K562 (cell line): ENCODE data around the gene CTDNEP1. TPM values are rescaled to one million over a fixed set of nuclear protein-coding genes. Genes with fewer than 3 reads are reported as not detected.

Source experiments
- ARNT ChIP-seq, 2 experiments: fragments of 450-650 bp; IDR thresholded peaks; 2 replicates each; pipeline ENCODE4 v1.6.1; 2016; ENCODE audit warnings: mild to moderate bottlenecking in 1 of 2
- BRD4 ChIP-seq: fragments of 200-600 bp; sonication (generic); IDR thresholded peaks from 2 replicates; pipeline ENCODE4 v1.6.1; 2017; ENCODE audit warnings: inconsistent platforms
- CREBBP ChIP-seq: IDR thresholded peaks from one replicate; pipeline ENCODE4 v1.6.1; 2012; ENCODE audit warnings: low read depth, mild to moderate bottlenecking, control low read depth, inconsistent platforms, low read length
- FIP1L1 ChIP-seq: fragments of 200-400 bp; formaldehyde crosslinking; IDR thresholded peaks from 2 replicates; pipeline ENCODE4 v1.6.1; 2018; ENCODE audit warnings: mild to moderate bottlenecking, low read depth, low read length; ENCODE audit not compliant: poor library complexity, severe bottlenecking
- FOS ChIP-seq: IDR thresholded peaks from 3 replicates; pipeline ENCODE4 v1.6.1; 2011; ENCODE audit not compliant: insufficient read length; ENCODE audit errors: extremely low read depth
- FUS ChIP-seq: fragments of 200-400 bp; formaldehyde crosslinking; optimal IDR thresholded peaks from 2 replicates; pipeline ENCODE3; 2017; ENCODE audit warnings: low read depth, low read length
- GABPB2 ChIP-seq: fragments of 250-450 bp; sonication (Bioruptor Pico); conservative IDR thresholded peaks from 2 replicates; pipeline ENCODE4 v1.5.1; 2021; ENCODE audit warnings: mild to moderate bottlenecking
- GATAD2B ChIP-seq: fragments of 450-650 bp; IDR thresholded peaks from 2 replicates; pipeline ENCODE4 v1.6.1; 2017; ENCODE audit warnings: mild to moderate bottlenecking, borderline replicate concordance
- HINFP ChIP-seq: fragments of 450-650 bp; conservative IDR thresholded peaks from 2 replicates; pipeline ENCODE4 v1.6.1; 2016; ENCODE audit warnings: missing genetic modification characterization, low read depth, mild to moderate bottlenecking, control low read depth, missing compliant biosample characterization
- HMG20A ChIP-seq: fragments of 450-650 bp; formaldehyde crosslinking; conservative IDR thresholded peaks from 2 replicates; pipeline ENCODE4 v1.4.0; 2020; ENCODE audit warnings: mild to moderate bottlenecking, mixed read lengths
- KLF6 ChIP-seq: fragments of 250-450 bp; sonication (Bioruptor Pico); IDR thresholded peaks from 2 replicates; pipeline ENCODE4 v1.4.0; 2020; ENCODE audit warnings: mild to moderate bottlenecking, moderate library complexity, borderline replicate concordance
- MBD2 ChIP-seq: sonication (generic); IDR thresholded peaks from 2 replicates; pipeline ENCODE4 v1.6.1; 2016; ENCODE audit warnings: low read depth, borderline replicate concordance
- MYBL2 ChIP-seq, 2 experiments: fragments of 450-650 bp in 1 of 2; sonication (generic) in 1 of 2; formaldehyde crosslinking in 1 of 2; IDR thresholded peaks; 2 replicates each; pipeline versions ENCODE4 v1.6.1 to v1.8.1; 2017 to 2022; ENCODE audit warnings: borderline replicate concordance in 1 of 2, inconsistent platforms in 1 of 2, low read depth in 1 of 2, mild to moderate bottlenecking in 1 of 2, missing genetic modification reagents in 1 of 2, moderate library complexity in 1 of 2
- NFIX ChIP-seq: fragments of 250-450 bp; sonication (Bioruptor Pico); IDR thresholded peaks from 2 replicates; pipeline ENCODE4 v1.4.0; 2020; ENCODE audit warnings: low read depth, mild to moderate bottlenecking, moderate library complexity
- NR2C2 ChIP-seq, 2 experiments: fragments of 200-800 bp in 1 of 2; sonication (Bioruptor generic) in 1 of 2; sonication (generic) in 1 of 2; formaldehyde crosslinking in 1 of 2; IDR thresholded peaks; 2 replicates each; pipeline versions ENCODE4 v1.6.1 to v1.8.0; 2016 to 2022; ENCODE audit warnings: mild to moderate bottlenecking in 1 of 2, missing compliant biosample characterization in 1 of 2, missing genetic modification characterization in 1 of 2, missing genetic modification reagents in 1 of 2
- SMARCE1 ChIP-seq: fragments of 450-650 bp; IDR thresholded peaks from 2 replicates; pipeline ENCODE4 v1.7.1; 2016; ENCODE audit warnings: mild to moderate bottlenecking
- SRF ChIP-seq, 2 experiments: fragments of 250-450, 450-650 bp in 1 of 2; sonication (Bioruptor Pico) in 1 of 2; sonication (generic) in 1 of 2; formaldehyde crosslinking; IDR thresholded peaks; 2 replicates each; pipeline versions ENCODE4 v1.5.0 to v1.5.1; 2020 to 2022; ENCODE audit warnings: mild to moderate bottlenecking in 1 of 2, missing genetic modification reagents in 1 of 2
- STAT5A ChIP-seq: IDR thresholded peaks from 2 replicates; pipeline ENCODE4 v1.6.1; 2012; ENCODE audit warnings: low read length, inconsistent platforms, borderline replicate concordance
- ZNF140 ChIP-seq: fragments of 250-450 bp; sonication (Bioruptor Pico); IDR thresholded peaks from 2 replicates; pipeline ENCODE4 v1.8.0; 2021; ENCODE audit warnings: moderate library complexity, mild to moderate bottlenecking, inconsistent platforms
- ZNF174 ChIP-seq: fragments of 250-450 bp; sonication (Bioruptor Pico); IDR thresholded peaks from 2 replicates; pipeline ENCODE4 v1.4.0; 2020; ENCODE audit warnings: mild to moderate bottlenecking
- ZNF184 ChIP-seq: sonication (generic); formaldehyde crosslinking; IDR thresholded peaks from 2 replicates; pipeline ENCODE4 v1.5.0; 2020; ENCODE audit warnings: missing genetic modification reagents
- ZNF24 ChIP-seq: fragments of 450-650 bp; IDR thresholded peaks from 2 replicates; pipeline ENCODE4 v1.6.1; 2016
- ZNF583 ChIP-seq: fragments of 250-450 bp; sonication (Bioruptor Pico); IDR thresholded peaks from 2 replicates; pipeline ENCODE4 v1.4.0; 2020
- polyA plus RNA-seq, 8 experiments: library from polyadenylated mRNA; depleted of rRNA in 4 of 8; stranded (reverse) in 5 of 8; unstranded in 3 of 8; fragments of >200 nt; fragmentation: Nextera tagmentation in 2 of 8; fragmentation: Illumina TruSeq in 1 of 8; extraction: Ambion mirVana in 2 of 8; extraction: Trizol in 1 of 8; gene quantifications; 2 replicates each; pipeline versions ENCODE4 v1.2.1 to v1.2.3, GENCODE V29; 2011 to 2014; ENCODE audit warnings: inconsistent platforms in 1 of 8, missing spikeins in 1 of 8
- total RNA-seq, 7 experiments: library from RNA; depleted of rRNA in 6 of 7; stranded (reverse); fragments of >200 nt in 6 of 7; fragmentation: Illumina TruSeq in 2 of 7; extraction: Trizol in 2 of 7; gene quantifications; 2 replicates each; pipeline versions ENCODE4 v1.2.1 to v1.2.3, GENCODE V29; 2011 to 2021; ENCODE audit warnings: low replicate concordance in 1 of 7
- TF ChIP-seq, protein P1 (sequence below): fragments of 250-450 bp; sonication (Bioruptor Pico); IDR thresholded peaks from 2 replicates; pipeline ENCODE4 v1.4.0; 2020; ENCODE audit warnings: mild to moderate bottlenecking, moderate library complexity, borderline replicate concordance
- TF ChIP-seq, protein P2 (sequence below): sonication (generic); formaldehyde crosslinking; IDR thresholded peaks from 2 replicates; pipeline ENCODE4 v1.8.0; 2023; ENCODE audit warnings: mild to moderate bottlenecking, missing genetic modification reagents

CTDNEP1 gene
- total and polyA plus RNA-seq, 9 of the 15 experiments (the other 6 are each of a cell fraction or from before 2014, with no cell fraction given), result 10.7 to 150 (median 28.5) TPM

GRCh38 chr17:7280519-7281073 is 29.1 kb upstream of the CTDNEP1 start (continued):
- TF ChIP-seq, protein P1, sequence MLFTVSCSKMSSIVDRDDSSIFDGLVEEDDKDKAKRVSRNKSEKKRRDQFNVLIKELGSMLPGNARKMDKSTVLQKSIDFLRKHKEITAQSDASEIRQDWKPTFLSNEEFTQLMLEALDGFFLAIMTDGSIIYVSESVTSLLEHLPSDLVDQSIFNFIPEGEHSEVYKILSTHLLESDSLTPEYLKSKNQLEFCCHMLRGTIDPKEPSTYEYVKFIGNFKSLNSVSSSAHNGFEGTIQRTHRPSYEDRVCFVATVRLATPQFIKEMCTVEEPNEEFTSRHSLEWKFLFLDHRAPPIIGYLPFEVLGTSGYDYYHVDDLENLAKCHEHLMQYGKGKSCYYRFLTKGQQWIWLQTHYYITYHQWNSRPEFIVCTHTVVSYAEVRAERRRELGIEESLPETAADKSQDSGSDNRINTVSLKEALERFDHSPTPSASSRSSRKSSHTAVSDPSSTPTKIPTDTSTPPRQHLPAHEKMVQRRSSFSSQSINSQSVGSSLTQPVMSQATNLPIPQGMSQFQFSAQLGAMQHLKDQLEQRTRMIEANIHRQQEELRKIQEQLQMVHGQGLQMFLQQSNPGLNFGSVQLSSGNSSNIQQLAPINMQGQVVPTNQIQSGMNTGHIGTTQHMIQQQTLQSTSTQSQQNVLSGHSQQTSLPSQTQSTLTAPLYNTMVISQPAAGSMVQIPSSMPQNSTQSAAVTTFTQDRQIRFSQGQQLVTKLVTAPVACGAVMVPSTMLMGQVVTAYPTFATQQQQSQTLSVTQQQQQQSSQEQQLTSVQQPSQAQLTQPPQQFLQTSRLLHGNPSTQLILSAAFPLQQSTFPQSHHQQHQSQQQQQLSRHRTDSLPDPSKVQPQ, result no peak
- TF ChIP-seq FUS (no peak), ZNF583 (no peak), STAT5A (no peak), ARNT (IDR thresholded peaks at IDR 0.05) (no peak), HINFP (tag) (no peak), KLF6 (CRISPR knock-in tag) (no peak), ZNF140 (CRISPR knock-in tag) (no peak), MYBL2 (IDR thresholded peaks at IDR 0.05; ENCODE audit: low read depth) (no peak), MYBL2 (CRISPR knock-in tag; IDR thresholded peaks at IDR 0.05; ENCODE audit: borderline replicate concordance) (no peak), GATAD2B (no peak; the same call in 1 of the 2 replicates), SMARCE1 (no peak), BRD4 (no peak), SRF (CRISPR knock-in tag; IDR thresholded peaks at IDR 0.05) (0 out of 4 replicates have a peak, but pooled peaks of 1 of the 2 experiments have one; percentile 45), ZNF184 (CRISPR knock-in tag) (no peak), ZNF174 (CRISPR knock-in tag) (no peak), ZNF24 (no peak), NR2C2 (CRISPR knock-in tag; IDR thresholded peaks at IDR 0.05) (peak; percentile 28; the same call in 1 of the 2 replicates), NR2C2 (tag; IDR thresholded peaks at IDR 0.05) (peak; percentile 47; the same call in 1 of the 2 replicates), FOS (no peak), NFIX (CRISPR knock-in tag) (no peak), HMG20A (CRISPR knock-in tag) (no peak), GABPB2 (CRISPR knock-in tag) (no peak), FIP1L1 (no peak), CREBBP (no peak), MBD2 (no peak)
- TF ChIP-seq, protein P2, sequence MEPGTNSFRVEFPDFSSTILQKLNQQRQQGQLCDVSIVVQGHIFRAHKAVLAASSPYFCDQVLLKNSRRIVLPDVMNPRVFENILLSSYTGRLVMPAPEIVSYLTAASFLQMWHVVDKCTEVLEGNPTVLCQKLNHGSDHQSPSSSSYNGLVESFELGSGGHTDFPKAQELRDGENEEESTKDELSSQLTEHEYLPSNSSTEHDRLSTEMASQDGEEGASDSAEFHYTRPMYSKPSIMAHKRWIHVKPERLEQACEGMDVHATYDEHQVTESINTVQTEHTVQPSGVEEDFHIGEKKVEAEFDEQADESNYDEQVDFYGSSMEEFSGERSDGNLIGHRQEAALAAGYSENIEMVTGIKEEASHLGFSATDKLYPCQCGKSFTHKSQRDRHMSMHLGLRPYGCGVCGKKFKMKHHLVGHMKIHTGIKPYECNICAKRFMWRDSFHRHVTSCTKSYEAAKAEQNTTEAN, result no peak
